Endothelial cell of hepatic sinusoid (primary cell): ENCODE measurements around the gene STEAP1.
"Not testable (repeated sequence)": the region's sequence is repeated elsewhere in the genome, so short reads cannot be mapped to it uniquely, and the experiment has no call there.

Experiments used
- in situ Hi-C: cut with HindIII; loops from 2 replicates; pipeline ENCODE4 v1.10.0; 2017; ENCODE audit warnings: low sequenced_read_pairs

The STEAP1 gene

GRCh38 chr7:90172624-90173023 lies 18.4 kb downstream of the STEAP1 start:
- in situ Hi-C loops, result loop anchor here (25.0 kb wide), 1 partner anchor 265 kb away; no protein-coding TSS in a partner anchor

DNA sequence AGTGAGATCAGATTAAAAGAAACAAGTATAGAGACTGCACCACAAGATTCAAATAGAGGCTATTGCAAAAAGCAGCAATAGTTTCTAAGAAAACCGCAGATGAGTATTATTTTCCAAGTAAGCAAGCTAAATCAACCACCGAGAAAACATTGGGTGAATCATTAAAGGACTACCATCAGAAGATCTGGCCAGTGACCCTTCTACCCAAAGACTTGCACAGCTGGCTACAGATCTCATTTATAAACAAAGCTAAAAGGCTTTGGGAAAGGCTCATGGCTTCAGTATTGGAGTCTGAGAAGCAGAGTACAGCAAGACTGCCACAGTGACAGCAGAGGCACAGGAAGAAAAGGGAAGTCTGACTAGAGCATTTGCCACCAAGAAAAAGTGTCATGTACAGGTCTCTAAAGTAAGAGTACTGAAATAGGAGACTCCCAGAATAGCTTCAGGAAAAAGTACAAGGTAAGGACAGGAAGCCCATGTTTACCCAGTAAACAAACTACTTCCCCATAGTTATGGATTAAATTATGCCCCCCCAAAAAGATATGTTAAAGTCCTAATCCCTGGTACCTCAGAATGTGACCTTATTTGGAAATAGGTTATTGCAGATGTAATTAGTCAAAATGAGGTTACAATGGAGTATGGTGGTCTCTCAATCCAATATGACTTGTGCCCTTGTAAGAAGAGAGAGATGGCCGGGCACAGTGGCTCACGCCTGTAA lies 19.0 kb downstream of the STEAP1 start:
- in situ Hi-C loops, result loop anchor here (25.0 kb wide), 1 partner anchor 264 kb away; no protein-coding TSS in a partner anchor

GRCh38 chr7:90175667-90176066 lies 21.4 kb downstream of the STEAP1 start:
- in situ Hi-C loops, result no loop called here

DNA sequence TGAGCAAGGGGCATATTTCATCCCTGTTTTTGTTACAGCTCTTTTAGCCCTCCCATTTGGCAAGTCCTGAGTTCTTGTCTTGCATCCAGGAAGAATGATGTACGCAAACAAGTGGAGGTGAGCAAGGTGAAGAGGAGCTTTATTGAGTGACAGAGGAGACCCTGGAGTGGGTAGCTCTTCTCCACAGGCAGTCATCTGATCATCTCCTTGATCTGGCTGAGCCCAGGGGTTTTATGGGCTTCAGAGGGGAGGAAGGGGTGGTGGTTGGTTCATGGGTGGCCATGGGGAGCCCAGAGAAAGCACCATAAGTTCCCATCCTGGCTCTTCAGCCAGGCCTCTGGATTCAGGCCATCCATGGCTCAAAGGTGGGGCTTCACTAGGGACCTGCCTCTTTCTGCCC lies 21.9 kb downstream of the STEAP1 start:
- in situ Hi-C loops, result no loop called here

GRCh38 chr7:90178166-90178565 lies 23.9 kb downstream of the STEAP1 start:
- in situ Hi-C loops, result no loop called here

- in situ Hi-C loops, result no loop called here
Measured at GRCh38 chr7:90178679-90179278, 24.5 kb downstream of the STEAP1 start.

GRCh38 chr7:90180011-90180585 lies 25.8 kb downstream of the STEAP1 start:
- in situ Hi-C loops, result no loop called here

DNA sequence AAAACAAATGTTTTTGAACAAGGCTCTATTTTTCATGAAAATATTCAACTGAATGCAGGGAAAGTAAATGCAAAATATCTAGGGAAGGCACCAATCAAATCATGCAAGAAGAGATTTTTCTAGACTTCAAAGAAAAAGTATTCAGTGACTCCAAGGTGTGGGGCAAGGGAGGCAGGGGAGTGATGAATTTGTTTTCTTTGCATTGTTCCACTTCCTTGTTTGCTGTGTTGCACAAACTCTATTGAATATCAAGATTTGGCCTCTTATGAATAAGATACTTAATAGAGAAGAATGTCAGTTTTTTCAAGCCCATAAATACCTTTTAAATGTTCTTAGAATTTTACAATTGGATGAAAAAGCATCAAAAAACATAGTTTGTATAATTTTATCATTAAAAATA lies 26.4 kb downstream of the STEAP1 start:
- in situ Hi-C loops, result no loop called here

DNA sequence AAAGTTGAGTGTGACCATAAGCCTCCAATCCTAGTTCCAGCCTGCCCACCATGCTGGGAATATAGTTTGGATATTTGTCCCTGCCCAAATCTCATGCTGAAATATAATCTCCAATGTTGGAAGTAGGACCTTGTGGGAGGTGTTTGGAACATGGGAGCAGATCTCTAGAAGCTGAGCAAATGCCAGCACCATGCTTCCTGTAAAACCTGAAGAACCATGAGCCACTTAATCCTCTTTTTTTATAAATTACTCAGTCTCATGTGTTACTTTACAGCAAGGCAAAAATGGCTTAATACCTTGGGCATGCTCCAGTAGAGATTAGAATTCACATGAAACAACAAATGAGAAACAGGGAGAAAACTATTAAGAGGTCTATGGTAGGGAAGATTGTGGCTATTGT lies 27.2 kb downstream of the STEAP1 start:
- in situ Hi-C loops, result no loop called here

- in situ Hi-C loops, result not testable (repeated sequence)
Measured at GRCh38 chr7:90186290-90186689, 32.0 kb downstream of the STEAP1 start.

DNA sequence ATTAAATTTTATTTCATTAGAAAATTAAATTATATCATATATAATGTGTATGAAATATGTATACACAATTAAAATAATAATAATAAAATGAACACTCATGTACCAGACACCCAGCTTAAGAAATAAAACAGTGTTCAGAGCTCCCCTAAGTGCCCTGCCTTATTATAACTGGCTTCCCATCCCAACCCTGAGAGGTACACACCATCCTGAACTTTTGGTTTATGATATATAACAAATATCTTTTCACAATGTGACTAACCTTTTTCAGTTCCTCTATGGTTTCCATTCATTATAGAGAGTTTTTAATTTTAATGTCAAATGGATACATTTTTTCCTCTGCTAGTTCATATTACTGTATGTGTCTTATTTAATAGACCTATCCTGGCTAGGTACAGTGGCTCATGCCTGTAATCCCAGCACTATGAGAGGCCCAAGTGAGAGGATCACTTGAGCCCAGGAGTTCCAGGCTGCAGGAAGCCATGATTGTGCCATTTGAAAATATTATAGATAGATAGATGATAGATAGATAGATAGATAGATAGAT lies 33.3 kb downstream of the STEAP1 start:
- in situ Hi-C loops, result no loop called here

DNA sequence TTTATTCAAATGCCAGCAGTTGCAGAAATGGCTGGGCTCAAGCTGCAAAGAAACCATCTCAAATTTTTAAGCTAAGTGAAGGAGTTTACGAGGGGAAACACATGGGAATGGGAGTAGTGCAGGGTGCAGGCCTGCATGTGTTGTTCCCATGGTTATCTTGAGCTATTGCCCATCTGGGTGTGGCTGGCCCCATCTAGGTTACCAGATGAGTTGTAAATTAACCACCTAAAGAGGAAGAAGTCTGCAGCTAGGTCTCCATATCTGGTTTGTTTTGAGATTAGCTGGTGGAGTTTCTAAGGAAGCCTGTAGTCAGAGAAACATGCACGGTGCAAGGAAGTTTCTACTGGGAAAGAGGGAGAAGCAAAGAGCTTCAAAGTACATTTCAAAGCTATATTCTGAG lies 34.0 kb downstream of the STEAP1 start:
- in situ Hi-C loops, result no loop called here

DNA sequence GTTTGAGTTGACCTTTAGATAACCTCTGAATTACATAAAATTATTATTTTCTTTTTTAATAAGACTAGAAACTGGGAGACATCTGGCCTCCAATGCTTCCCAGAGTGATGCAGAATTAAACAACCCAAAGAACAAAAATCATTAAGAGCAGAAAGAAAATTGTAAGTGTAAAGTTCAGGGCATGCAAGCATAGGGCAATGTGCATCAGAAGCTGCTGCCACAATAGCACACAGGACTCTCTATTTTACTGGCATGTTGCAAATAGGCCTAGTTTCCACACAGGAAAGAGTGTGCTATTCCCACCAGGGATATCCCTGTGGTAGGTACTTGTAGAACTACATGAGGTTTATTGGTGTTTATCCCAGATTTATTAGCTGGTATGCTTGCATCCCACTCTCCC lies 36.7 kb downstream of the STEAP1 start:
- in situ Hi-C loops, result no loop called here

- in situ Hi-C loops, result no loop called here
Measured at GRCh38 chr7:90191648-90192047, 37.4 kb downstream of the STEAP1 start.

GRCh38 chr7:90192876-90193750 lies 38.8 kb downstream of the STEAP1 start:
- in situ Hi-C loops, result no loop called here

GRCh38 chr7:90194911-90195809 lies 40.9 kb downstream of the STEAP1 start:
- in situ Hi-C loops, result no loop called here

- in situ Hi-C loops, result no loop called here
Measured at GRCh38 chr7:90201500-90202195, 47.4 kb downstream of the STEAP1 start.

GRCh38 chr7:90207956-90208355 lies 53.7 kb downstream of the STEAP1 start:
- in situ Hi-C loops, result no loop called here

- in situ Hi-C loops, result no loop called here
Measured at GRCh38 chr7:90209776-90210175, 55.5 kb downstream of the STEAP1 start.
